ENCODE results near the gene SCPEP1. TPM values are rescaled to one million over a fixed set of nuclear protein-coding genes. Genes with fewer than 3 reads are reported as not detected.
A peak's percentile ranks its signal among the peaks of the same experiment; 100 is the strongest.

Gene SCPEP1
- total RNA-seq, 4 donors from 2014 or later: 13.1 to 39.7 (median 20.3) TPM

DNA sequence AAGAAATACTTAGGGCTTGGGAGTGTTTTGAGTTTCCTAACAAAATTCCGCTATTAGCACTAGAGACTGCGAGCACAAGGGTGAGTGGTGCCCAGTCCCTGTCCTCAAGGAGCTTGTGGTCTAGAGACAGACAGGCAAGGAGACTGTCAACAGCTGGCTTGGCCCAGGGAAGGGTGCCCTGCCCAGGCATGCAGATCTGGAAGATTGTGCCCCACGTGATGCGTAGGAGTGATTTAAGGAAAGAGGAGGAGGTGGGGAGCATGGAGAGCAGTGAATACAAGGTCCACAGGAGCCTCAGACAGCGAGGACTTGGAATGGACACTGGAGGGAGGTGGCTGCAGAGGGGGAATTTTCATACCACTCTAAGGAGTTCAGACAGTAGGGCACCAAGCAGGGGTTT, 25.0 kb downstream of the SCPEP1 start:
- Histone ChIP-seq H3K4me3 (no peak overlapping the region), H3K36me3 (peaks cover 0 to 18% (median 2%) of the 10 kb centered on the region in 4 donors), H3K27ac (no peak overlapping the region), H3K27me3 (no peaks in the 10 kb centered on the region), H3K9me3 (no peaks in the 10 kb centered on the region), H3K4me1 (no peaks in the 10 kb centered on the region)
- intact Hi-C loops (cut with DNase I; ENCODE audit: low total_unique reads) (loop anchor here (10.0 kb wide), 2 partner anchors 52 to 112 kb away; no protein-coding TSS in a partner anchor), in situ Hi-C loops (cut with MboI; ENCODE audit: low pct_ligation_motif_present in 1 of 4, low pct_unique_long_range_greater_than_20kb in 1 of 4, low sequenced_read_pairs in 3 of 4) (no loop called here)
- no peak for TF ChIP-seq EP300 (IDR thresholded peaks at IDR 0.05; ENCODE audit: low read depth)
- TF ChIP-seq, protein P1, sequence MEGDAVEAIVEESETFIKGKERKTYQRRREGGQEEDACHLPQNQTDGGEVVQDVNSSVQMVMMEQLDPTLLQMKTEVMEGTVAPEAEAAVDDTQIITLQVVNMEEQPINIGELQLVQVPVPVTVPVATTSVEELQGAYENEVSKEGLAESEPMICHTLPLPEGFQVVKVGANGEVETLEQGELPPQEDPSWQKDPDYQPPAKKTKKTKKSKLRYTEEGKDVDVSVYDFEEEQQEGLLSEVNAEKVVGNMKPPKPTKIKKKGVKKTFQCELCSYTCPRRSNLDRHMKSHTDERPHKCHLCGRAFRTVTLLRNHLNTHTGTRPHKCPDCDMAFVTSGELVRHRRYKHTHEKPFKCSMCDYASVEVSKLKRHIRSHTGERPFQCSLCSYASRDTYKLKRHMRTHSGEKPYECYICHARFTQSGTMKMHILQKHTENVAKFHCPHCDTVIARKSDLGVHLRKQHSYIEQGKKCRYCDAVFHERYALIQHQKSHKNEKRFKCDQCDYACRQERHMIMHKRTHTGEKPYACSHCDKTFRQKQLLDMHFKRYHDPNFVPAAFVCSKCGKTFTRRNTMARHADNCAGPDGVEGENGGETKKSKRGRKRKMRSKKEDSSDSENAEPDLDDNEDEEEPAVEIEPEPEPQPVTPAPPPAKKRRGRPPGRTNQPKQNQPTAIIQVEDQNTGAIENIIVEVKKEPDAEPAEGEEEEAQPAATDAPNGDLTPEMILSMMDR (IDR thresholded peaks at IDR 0.05): no peak
- no peak for TF ChIP-seq POLR2AphosphoS5 (IDR thresholded peaks at IDR 0.05)
- no peak for TF ChIP-seq POLR2A (IDR thresholded peaks at IDR 0.05)
- no peak for DNase-seq
- WGBS, 2 donors (ENCODE audit: low coverage in 1 of 2): 92 to 100% methylated on average over 3 to 5 of the region's 5 CpGs

- no peaks in the 10 kb centered on the region for H3K27me3 ChIP-seq
- TF ChIP-seq, protein P1 (IDR thresholded peaks at IDR 0.05): peak; percentile 38 to 57 (median 46)
- no peak for TF ChIP-seq POLR2A (IDR thresholded peaks at IDR 0.05)
- peaks cover 0 to 18% (median 2%) of the 10 kb centered on the region in 4 donors for H3K36me3 ChIP-seq
- peaks cover 0 to 3% (median 0%) of the 10 kb centered on the region in 4 donors for H3K4me1 ChIP-seq
- no peak overlapping the region for H3K27ac ChIP-seq
- 59 to 67% methylated on average over 2 to 8 of the region's 8 CpGs for WGBS, 2 donors (ENCODE audit: low coverage in 1 of 2)
- H3K9me3 ChIP-seq: no peaks in the 10 kb centered on the region
- DNase-seq: peak; percentile 35
- in situ Hi-C loops (cut with MboI; ENCODE audit: low pct_ligation_motif_present in 1 of 4, low pct_unique_long_range_greater_than_20kb in 1 of 4, low sequenced_read_pairs in 3 of 4): no loop called here
- H3K4me3 ChIP-seq: no peak overlapping the region
- intact Hi-C loops (cut with DNase I; ENCODE audit: low total_unique reads): loop anchor here (10.0 kb wide), 2 partner anchors 50 to 110 kb away; no protein-coding TSS in a partner anchor
Measured at GRCh38 chr17:57004944-57005579, 27.1 kb downstream of the SCPEP1 start.

- 95% methylated on average over 2 of the region's 2 CpGs; no CpG with 5 or more reads in 1 of the 2 donors for WGBS, 2 donors (ENCODE audit: low coverage in 1 of 2)
- peaks cover 0 to 14% (median 2%) of the 10 kb centered on the region in 4 donors for H3K36me3 ChIP-seq
- no peak for DNase-seq
- H3K4me1 ChIP-seq: peaks cover 0 to 7% (median 0%) of the 10 kb centered on the region in 4 donors
- in situ Hi-C loops (cut with MboI; ENCODE audit: low pct_ligation_motif_present in 1 of 4, low pct_unique_long_range_greater_than_20kb in 1 of 4, low sequenced_read_pairs in 3 of 4): no loop called here
- H3K9me3 ChIP-seq: no peaks in the 10 kb centered on the region
- no peaks in the 10 kb centered on the region for H3K27me3 ChIP-seq
- H3K27ac ChIP-seq: no peak overlapping the region
- TF ChIP-seq EP300 (IDR thresholded peaks at IDR 0.05; ENCODE audit: low read depth): no peak
- TF ChIP-seq, protein P1 (IDR thresholded peaks at IDR 0.05): no peak
- no peak for TF ChIP-seq POLR2A (IDR thresholded peaks at IDR 0.05)
- no peak for TF ChIP-seq POLR2AphosphoS5 (IDR thresholded peaks at IDR 0.05)
- intact Hi-C loops (cut with DNase I; ENCODE audit: low total_unique reads): loop anchor here (10.0 kb wide), 2 partner anchors 49 to 109 kb away; no protein-coding TSS in a partner anchor
- no peak overlapping the region for H3K4me3 ChIP-seq
Measured at GRCh38 chr17:57006040-57006439, 28.1 kb downstream of the SCPEP1 start.

DNA sequence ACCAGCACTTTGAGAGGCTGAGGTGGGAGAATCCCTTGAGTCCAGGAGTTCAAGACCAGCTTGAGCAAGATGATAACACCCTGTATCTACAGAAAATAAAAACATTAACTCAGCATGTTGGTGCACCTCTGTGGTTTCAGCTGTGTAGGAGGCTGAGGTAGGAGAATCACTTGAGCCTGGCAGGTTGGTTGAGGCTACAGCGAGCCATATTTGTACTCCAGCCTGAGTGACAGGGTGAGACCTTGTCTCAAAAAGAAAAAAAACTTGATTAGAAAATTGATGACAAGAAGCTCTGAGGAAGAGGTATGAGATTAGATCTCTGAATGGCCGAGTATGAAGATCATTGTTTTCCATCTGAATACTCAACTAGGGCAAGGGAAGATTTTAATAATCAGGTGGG, 31.0 kb downstream of the SCPEP1 start:
- WGBS, 2 donors (ENCODE audit: low coverage in 1 of 2): 79 to 85% methylated on average over 2 of the region's 2 CpGs
- no peak for DNase-seq
- in situ Hi-C loops (cut with MboI; ENCODE audit: low pct_ligation_motif_present in 1 of 4, low pct_unique_long_range_greater_than_20kb in 1 of 4, low sequenced_read_pairs in 3 of 4) (no loop called here), intact Hi-C loops (cut with DNase I; ENCODE audit: low total_unique reads) (loop anchor here (10.0 kb wide), 2 partner anchors 46 to 106 kb away; no protein-coding TSS in a partner anchor)
- no peaks in the 10 kb centered on the region for H3K27me3 ChIP-seq
- no peaks in the 10 kb centered on the region for H3K9me3 ChIP-seq
- H3K4me3 ChIP-seq: no peak overlapping the region
- peaks cover 0 to 7% (median 0%) of the 10 kb centered on the region in 4 donors for H3K4me1 ChIP-seq
- H3K36me3 ChIP-seq: peaks cover 0 to 4% (median 0%) of the 10 kb centered on the region in 4 donors
- H3K27ac ChIP-seq: no peak overlapping the region
- TF ChIP-seq POLR2AphosphoS5 (IDR thresholded peaks at IDR 0.05) (no peak), POLR2A (IDR thresholded peaks at IDR 0.05) (no peak), EP300 (IDR thresholded peaks at IDR 0.05; ENCODE audit: low read depth) (no peak)
- TF ChIP-seq, protein P1 (IDR thresholded peaks at IDR 0.05): no peak

All from transverse colon (tissue), 4 donors.